Fibroblast of skin of right biceps (primary cell): ENCODE measurements around the gene PHIP.
A peak's percentile ranks its signal among the peaks of the same experiment; 100 is the strongest.
"Not testable (repeated sequence)": the region's sequence is repeated elsewhere in the genome, so short reads cannot be mapped to it uniquely, and the experiment has no call there.

ENCODE experiments used
- DNase-seq: peaks from one replicate; pipeline ENCODE4 v3.0.0-alpha.2; 2013

PHIP gene

GRCh38 chr6:78911218-78911940 is 166.7 kb downstream of the PHIP start:
- DNase-seq: no peak

- peak; percentile 21 for DNase-seq
Measured at GRCh38 chr6:78910591-78911171, 167.4 kb downstream of the PHIP start.

GRCh38 chr6:78910010-78910409 is 168.0 kb downstream of the PHIP start:
- DNase-seq: no peak

- DNase-seq: peak; percentile 69
Measured at GRCh38 chr6:78909391-78909790, 168.7 kb downstream of the PHIP start.

GRCh38 chr6:78908621-78909020 is 169.4 kb downstream of the PHIP start:
- no peak for DNase-seq

- no peak for DNase-seq
Measured at GRCh38 chr6:78896227-78896626, 181.8 kb downstream of the PHIP start.

GRCh38 chr6:78889901-78890300 is 188.2 kb downstream of the PHIP start:
- DNase-seq: not testable (repeated sequence)
